GM18858 (cell line): ENCODE data around the gene ZNF554.
"Not testable (repeated sequence)": the region's sequence is repeated elsewhere in the genome, so short reads cannot be mapped to it uniquely, and the experiment has no call there.

Experiments used
- ATAC-seq: cut with Tn5 transposase; IDR thresholded peaks from one replicate; pipeline ENCODE4 v1.9.1; 2021; ENCODE audit not compliant: unreplicated experiment

The ZNF554 gene

GRCh38 chr19:2790557-2791271 is 29.0 kb upstream of the ZNF554 start:
- ATAC-seq = no peak

DNA sequence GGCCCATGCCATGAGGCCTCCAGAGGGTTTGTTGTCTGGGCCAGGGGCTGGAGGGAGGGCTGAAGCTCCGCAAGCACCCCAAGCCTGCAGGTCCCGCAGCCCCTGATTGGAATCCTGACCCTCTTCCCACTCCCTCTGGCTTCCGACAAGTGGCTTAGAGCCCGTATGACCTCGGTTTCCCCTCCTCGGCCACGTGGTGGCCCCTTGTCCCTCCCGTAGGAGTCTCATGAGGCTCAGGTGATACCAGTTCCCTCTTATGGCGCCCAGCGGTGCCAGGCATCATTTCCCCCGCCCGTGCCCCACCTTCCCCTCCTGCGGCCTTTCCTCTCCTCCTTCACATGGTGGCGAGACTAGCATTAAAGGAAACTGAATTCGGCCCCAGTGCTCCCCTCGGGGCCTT is 28.2 kb upstream of the ZNF554 start:
- ATAC-seq = no peak

DNA sequence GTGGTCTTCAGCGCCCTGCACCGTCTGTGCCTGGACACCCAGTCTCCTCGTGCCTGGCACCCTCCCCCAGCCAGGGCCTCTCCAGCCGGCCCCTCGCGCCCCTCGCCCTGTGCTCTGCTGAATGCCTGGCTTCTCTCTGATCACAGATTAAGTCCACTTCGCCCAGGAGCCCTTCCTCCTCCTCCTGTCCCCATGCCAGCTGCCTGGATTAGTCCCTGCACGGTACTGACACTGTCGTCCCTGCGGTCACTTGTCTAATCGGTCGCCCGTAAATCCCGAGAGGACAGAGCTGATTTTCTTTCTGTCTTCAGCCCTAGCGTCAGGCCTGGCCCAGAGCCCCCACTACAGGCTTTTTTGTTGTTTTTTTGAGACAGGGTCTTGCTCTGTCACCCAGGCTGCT is 27.8 kb upstream of the ZNF554 start:
- ATAC-seq = no peak

GRCh38 chr19:2792666-2793065 is 27.0 kb upstream of the ZNF554 start:
- not testable (repeated sequence) for ATAC-seq

DNA sequence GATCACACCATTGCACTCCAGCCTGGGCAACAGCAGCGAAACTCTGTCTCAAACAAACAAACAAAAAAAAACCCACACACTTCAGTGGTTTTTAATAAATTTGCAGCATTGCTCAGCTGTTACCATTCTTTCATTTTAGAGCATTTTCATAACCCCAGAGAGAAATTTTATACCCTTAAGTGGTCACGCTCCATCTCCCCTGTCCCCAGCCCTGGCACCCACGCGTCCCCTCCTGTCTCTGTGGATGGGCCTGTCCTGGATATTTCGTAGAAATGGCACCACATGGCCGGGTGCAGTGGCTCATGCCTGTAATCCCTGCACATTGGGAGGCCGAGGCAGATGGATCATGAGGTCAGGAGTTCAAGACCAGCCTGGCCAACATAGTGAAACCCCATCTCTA is 26.5 kb upstream of the ZNF554 start:
- no peak for ATAC-seq

DNA sequence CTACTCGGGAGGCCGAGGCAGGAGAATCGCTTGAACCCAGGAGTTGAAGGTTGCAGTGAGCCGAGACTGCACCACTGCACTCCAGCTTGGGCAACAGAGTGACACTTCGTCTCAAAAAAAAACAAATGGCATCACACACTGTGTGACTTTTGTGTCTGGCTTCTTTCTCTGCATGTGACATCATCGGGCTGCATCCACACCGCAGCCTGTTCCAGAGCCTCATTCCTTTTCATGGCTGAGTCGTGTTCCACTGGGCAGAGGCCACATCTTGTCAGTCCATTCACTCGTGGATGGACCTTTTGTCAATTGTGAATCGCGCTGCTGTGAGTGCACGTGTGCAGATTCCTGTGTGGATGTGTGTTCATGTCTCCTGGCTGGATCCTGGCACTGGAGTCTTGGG is 26.1 kb upstream of the ZNF554 start:
- no peak for ATAC-seq

- ATAC-seq = no peak
Observed at GRCh38 chr19:2795827-2796658, 23.6 kb upstream of the ZNF554 start.

GRCh38 chr19:2796659-2797266 is 22.9 kb upstream of the ZNF554 start:
- no peak for ATAC-seq

DNA sequence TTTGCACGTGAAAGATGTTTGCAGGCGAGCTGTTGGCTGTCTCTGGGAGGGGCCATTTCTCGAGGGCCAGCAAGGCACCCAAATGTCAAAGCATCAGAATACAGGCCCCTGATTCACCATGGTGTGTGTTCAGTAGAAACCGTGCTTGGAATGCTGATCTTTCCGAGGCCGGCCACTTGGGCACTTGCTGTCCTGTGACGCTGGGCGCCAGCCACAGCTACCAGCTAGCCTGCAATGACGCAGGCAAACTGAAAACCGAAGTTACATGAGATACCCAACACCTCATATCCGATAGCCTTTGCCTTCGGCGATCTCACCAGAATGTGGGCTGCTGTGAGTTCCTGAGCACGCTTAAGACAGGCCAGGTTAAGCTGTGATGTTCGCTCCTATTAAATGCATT is 22.4 kb upstream of the ZNF554 start:
- ATAC-seq = no peak

DNA sequence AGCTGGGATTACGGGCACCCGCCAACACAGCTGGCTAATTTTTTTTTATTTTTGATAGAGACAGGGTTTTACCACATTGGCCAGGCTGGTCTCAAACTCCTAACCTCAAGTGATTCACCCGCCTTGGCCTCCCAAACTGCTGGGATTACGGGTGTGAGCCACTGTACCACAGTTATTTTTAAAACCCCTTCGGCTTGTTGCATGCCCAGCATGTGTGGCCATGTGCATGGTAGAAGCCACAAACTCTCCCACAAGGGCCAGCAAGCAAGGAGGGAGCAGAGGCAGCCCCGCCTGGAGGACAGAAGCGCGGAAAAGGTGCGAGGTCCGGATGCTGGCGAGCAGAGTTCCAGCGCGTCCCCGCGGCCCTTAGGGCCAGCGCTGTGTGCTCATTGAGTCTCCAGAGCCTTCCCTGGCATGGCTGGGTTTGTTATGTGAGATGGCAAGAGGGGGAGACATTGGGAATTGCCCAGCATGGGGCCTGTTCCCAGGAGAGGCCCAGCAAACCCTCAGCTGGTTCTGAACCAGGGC is 21.4 kb upstream of the ZNF554 start:
- ATAC-seq = no peak

DNA sequence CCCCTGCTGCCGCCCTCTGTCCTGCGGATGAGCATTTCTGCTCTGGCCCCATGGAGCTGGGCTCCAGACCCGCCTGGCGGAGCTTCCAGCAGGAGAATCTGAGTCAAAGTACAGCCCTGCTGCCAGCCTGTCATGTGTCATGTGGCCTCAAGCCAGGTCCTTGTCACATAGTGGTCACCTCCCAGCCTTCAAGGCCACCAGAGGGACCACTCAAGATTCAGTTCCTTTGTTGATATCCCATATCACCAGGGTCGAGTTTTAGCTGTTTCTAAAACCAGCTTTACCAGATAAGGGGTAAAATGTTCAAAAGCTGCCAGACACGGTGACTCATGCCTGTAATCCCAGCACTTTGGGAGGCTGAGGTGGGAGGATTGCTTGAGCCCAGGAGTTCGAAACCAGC is 20.9 kb upstream of the ZNF554 start:
- ATAC-seq = no peak

- ATAC-seq = no peak
Observed at GRCh38 chr19:2799273-2800020, 20.2 kb upstream of the ZNF554 start.

GRCh38 chr19:2800506-2800905 is 19.2 kb upstream of the ZNF554 start:
- ATAC-seq = no peak

- ATAC-seq = no peak
Observed at GRCh38 chr19:2802826-2803225, 16.8 kb upstream of the ZNF554 start.

- no peak for ATAC-seq
Observed at GRCh38 chr19:2803486-2804155, 16.0 kb upstream of the ZNF554 start.

DNA sequence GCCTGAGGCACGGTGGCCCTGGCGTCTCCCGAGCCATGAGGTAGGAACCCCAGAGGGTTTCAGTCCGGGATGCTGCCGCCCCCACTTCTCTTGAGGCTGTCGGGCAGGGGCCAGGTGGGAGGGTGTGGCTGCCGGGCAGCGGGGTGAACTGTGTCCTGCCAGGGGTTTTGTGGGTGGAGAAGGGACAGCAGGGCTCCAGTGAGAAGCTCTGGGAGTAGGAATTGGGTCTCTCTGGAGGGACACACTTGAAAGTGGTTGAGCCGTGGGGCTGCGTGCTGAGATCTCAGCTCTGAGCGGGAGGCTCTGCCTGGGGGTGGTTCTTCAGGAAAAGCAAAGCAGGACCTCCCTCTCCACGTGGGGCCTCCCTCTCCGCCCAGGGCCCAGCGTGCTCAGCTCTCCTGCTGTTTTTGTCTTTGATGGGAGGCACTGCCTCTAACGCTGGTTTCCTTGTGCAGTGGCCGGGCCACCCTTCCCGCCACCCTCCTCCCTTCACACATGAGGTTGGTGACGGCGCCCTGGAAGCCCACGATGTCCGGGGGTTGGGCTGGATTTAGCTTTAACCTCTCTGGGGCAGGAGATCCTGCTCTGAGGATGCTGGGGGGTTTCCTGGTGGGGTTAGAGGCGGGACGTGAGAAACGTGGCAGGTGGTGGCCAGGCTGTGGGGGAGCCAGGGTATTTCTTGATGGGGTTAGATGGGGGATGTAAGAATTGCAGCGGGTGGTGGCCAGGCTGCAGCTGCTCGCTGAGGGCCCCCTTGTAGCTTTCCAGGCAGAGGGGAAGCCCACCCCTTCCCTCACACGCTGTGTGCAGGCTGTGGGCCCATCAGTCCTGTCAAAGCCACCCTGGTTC is 15.3 kb upstream of the ZNF554 start:
- ATAC-seq = no peak

DNA sequence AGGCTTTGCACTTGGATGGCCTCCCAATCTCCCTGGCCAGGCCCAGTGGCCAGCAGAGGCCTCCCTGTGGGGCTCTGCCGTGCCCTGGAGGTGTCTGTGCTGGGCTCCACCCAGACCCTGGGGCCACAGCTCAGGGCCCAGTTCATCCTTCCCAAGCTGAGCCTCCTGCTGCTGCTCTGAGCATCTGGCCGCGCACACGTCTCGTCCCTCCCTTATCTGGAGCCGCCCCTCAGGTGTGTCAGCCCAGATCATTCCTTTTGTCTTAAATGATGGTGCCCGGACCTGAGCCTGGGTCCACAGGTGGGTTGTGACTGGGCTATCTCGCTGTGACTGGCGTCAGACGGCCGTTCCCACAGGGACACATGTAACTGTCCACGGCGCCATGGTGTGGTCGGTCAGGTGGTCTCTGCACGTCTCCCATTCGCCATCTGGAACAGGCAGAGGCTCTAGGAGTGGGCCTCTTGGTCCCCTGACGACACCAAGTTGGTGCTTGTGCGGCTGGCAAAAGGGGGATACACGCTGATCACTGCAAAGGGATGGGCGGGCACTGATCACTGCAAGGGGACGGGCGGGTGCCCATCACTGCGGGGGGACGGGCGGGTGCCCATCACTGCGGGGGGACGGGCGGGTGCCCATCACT is 14.3 kb upstream of the ZNF554 start:
- ATAC-seq = no peak

DNA sequence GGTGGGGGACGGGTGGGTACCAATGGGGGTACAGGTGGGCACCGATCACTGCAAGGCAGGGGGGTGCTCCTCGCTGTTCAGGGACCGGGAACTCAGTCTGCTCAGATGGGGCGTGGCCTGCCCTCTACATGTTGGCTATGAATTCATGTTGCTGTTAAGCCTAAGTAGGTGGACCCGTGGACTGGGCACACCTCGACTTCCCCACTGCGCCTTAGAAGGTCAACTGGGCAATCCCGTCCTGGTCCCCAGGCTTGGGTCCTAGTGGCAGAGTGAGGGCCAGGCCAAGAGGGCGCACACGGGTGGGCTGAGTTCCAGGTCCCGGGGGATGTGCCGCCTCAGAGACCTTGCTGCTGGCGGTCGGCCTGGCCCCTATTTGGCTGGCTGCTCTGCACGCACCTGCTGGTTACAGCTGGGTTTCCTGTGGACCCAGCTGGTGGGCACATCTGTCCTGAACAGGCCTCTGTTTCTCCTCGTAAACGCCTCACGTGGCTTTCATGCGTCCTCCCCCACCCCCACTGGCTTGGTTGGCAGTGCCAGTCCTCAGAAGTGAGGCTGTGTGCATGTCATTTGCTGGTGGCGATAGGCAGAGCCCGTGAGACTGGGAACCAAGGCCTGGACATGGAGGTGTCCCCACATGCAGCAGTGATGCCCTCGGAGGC is 13.5 kb upstream of the ZNF554 start:
- ATAC-seq = no peak
